ENCODE results near the gene KMT2C.
"Not testable (repeated sequence)": the region's sequence is repeated elsewhere in the genome, so short reads cannot be mapped to it uniquely, and the experiment has no call there.

Gene KMT2C

DNA sequence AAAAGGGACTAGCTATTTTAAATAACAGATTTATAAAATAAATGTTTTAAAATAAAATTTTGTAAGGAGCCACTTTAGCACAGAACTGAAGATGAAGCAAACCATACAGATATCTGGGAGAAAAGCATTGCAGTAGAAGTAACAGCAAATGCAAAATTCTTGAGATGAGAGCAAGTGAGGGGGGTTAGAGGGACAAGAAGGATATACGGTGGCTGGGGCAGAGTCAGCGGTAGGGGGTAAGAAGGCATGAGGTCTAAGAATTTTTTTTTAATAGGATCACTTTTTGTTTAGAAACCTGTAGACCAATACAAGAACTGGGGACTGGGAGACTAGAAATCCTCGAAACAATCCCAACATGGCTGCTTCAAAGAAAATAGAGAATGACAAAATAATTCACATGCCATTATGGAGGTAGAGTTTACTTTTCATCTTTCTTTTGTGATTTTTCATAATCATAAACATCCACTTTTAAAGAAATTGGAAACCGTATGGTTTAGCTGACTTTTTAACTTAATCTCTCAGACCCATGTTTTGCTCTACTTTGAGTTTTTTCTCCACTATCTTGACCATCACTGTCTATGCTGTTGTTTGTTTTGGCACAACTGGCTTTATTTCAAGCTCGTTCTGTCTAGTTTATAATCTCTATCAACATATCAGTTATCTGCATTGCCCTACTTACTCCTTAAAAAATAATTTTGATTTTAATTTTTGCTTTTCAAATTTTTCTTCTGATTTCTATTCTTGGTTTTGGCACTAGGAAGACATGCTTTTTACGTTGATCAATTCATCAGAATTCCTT is 73.5 kb downstream of the KMT2C start (continued):
- TF ChIP-seq MEIS1 (CRISPR knock-in tag; IDR thresholded peaks at IDR 0.05; ENCODE audit: borderline replicate concordance), result no peak
- TF ChIP-seq INSM2 (tag by site-specific recombination; IDR thresholded peaks at IDR 0.05), result no peak

DNA sequence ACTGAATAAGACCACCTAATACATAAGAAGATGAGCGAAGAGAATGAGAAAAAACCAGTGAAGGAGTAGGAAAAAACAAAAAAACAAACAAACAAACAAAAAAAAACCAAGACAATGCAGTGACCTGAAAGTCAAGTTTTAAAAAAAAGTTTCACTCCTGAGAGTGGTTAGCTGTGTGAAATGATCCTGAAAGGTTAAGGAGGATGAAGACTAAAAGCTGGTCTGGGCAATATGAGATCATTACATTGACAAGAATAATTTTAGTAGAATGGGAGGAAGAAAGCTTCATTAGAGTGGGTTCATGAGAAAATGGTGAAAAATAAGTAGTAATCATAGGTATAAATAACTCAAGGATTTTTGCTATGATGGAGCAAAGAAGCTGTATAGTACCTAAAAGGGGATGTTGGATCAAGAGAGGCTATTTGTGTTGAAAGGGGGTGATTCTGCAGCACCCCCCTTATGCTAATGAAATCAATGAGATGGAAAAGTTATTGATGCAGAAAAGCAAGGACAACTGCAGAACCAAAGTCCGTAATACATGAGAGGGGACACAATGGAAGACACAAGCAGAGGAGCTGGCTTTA is 80.2 kb downstream of the KMT2C start:
- H3K9me3 ChIP-seq (ENCODE audit: control insufficient read depth, insufficient read depth, low read depth, low read length), result no peaks in the 10 kb centered on the region
- H3K4me3 ChIP-seq (ENCODE audit: low read depth, low read length), result no peak overlapping the region
- H3K4me1 ChIP-seq (ENCODE audit: control insufficient read depth, insufficient read depth, low read length), result no peaks in the 10 kb centered on the region
- POLR2A ChIA-PET, result no interaction called here
- TF ChIP-seq ZNF280D (tag by site-specific recombination; IDR thresholded peaks at IDR 0.05) (no peak), ZNF837 (tag by site-specific recombination; IDR thresholded peaks at IDR 0.05) (no peak), ZNF211 (tag by site-specific recombination; IDR thresholded peaks at IDR 0.05; ENCODE audit: low read depth) (no peak), ZNF157 (tag by site-specific recombination; IDR thresholded peaks at IDR 0.05) (no peak), ZNF214 (tag by site-specific recombination; IDR thresholded peaks at IDR 0.05; ENCODE audit: borderline replicate concordance) (no peak), ZNF248 (tag by site-specific recombination; IDR thresholded peaks at IDR 0.05) (no peak)
- no peak overlapping the region for H3K27ac ChIP-seq (ENCODE audit: extremely low read depth, low read depth, low read length)
- CTCF ChIA-PET, result interaction anchor here (0.7 kb wide), 2 partner anchors 23 to 305 kb away, joined by 4 read pairs; no protein-coding TSS in a partner anchor
- H3K36me3 ChIP-seq (ENCODE audit: control insufficient read depth in 2 of 2, insufficient read depth in 1 of 2, low read length in 2 of 2), result peaks cover 0 to 12% of the 10 kb centered on the region in 2 experiments; a peak in 1 of 3 replicates

- POLR2A ChIA-PET, result no interaction called here
- Histone ChIP-seq H3K4me3 (ENCODE audit: low read depth, low read length) (no peak overlapping the region), H3K9me3 (ENCODE audit: control insufficient read depth, insufficient read depth, low read depth, low read length) (no peaks in the 10 kb centered on the region), H3K4me1 (ENCODE audit: control insufficient read depth, insufficient read depth, low read length) (no peaks in the 10 kb centered on the region), H3K27ac (ENCODE audit: extremely low read depth, low read depth, low read length) (no peak overlapping the region), H3K36me3 (ENCODE audit: control insufficient read depth in 2 of 2, insufficient read depth in 1 of 2, low read length in 2 of 2) (peaks cover 0 to 24% of the 10 kb centered on the region in 2 experiments; a peak in 2 of 3 replicates)
- CTCF ChIA-PET, result interaction anchor here (0.7 kb wide), 1 partner anchor 18 kb away, joined by 3 read pairs; no protein-coding TSS in a partner anchor
- TF ChIP-seq ZNF510 (tag by site-specific recombination; IDR thresholded peaks at IDR 0.05; ENCODE audit: insufficient replicate concordance) (no peak), ZSCAN23 (tag by site-specific recombination; IDR thresholded peaks at IDR 0.05) (no peak), ZSCAN30 (tag by site-specific recombination; IDR thresholded peaks at IDR 0.05) (no peak), ZNF670 (tag by site-specific recombination; IDR thresholded peaks at IDR 0.05; ENCODE audit: low read depth) (no peak)
These were observed 81.7 kb downstream of the KMT2C start for GRCh38 chr7:152354061-152354460.

DNA sequence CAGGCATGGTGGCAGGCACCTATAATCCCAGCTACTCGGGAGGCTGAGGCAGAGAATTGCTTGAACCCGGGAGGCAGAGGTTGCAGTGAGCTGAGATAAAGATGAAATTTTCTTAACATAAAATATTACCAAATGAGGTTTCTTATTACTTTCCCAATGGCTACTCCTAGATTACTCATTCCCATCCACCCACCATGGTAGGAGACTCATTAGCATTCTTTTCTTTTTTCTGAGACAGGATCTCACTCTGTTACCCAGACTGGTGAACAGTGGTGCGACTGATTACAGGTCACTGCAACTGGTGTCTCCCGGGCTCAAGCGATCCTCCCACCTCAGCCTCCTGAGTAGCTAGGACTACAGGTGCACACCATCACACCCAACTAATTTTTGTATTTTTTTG is 82.5 kb downstream of the KMT2C start:
- H3K36me3 ChIP-seq (ENCODE audit: control insufficient read depth in 2 of 2, insufficient read depth in 1 of 2, low read length in 2 of 2), result peaks cover 0 to 30% of the 10 kb centered on the region in 2 experiments; a peak in 2 of 3 replicates
- POLR2A ChIA-PET; H3K9me3 ChIP-seq (ENCODE audit: control insufficient read depth, insufficient read depth, low read depth, low read length); H3K27ac ChIP-seq (ENCODE audit: extremely low read depth, low read depth, low read length); H3K4me1 ChIP-seq (ENCODE audit: control insufficient read depth, insufficient read depth, low read length); H3K4me3 ChIP-seq (ENCODE audit: low read depth, low read length): not testable (repeated sequence)
- CTCF ChIA-PET, result interaction anchor here (1.4 kb wide), 1 partner anchor 17 kb away, joined by 4 read pairs; no protein-coding TSS in a partner anchor

GRCh38 chr7:152351747-152352146 is 84.1 kb downstream of the KMT2C start:
- H3K9me3 ChIP-seq (ENCODE audit: control insufficient read depth, insufficient read depth, low read depth, low read length); CTCF ChIA-PET; H3K27ac ChIP-seq (ENCODE audit: extremely low read depth, low read depth, low read length); H3K4me1 ChIP-seq (ENCODE audit: control insufficient read depth, insufficient read depth, low read length); H3K4me3 ChIP-seq (ENCODE audit: low read depth, low read length); POLR2A ChIA-PET: not testable (repeated sequence)
- peaks cover 0 to 30% of the 10 kb centered on the region in 2 experiments; a peak in 2 of 3 replicates for H3K36me3 ChIP-seq (ENCODE audit: control insufficient read depth in 2 of 2, insufficient read depth in 1 of 2, low read length in 2 of 2)
